MCF 10A (cell line): Measurements from ENCODE around the gene NAP1L4. TPM values are rescaled to one million over a fixed set of nuclear protein-coding genes. Genes with fewer than 3 reads are reported as not detected.
A peak's percentile ranks its signal among the peaks of the same experiment; 100 is the strongest.

Experiments
- BruUV-seq: library from RNA; stranded (reverse); fragments of 400-500 nt; replicated peaks from 2 replicates; lab custom pipeline; 2021; lab: Mats Ljungman, UMichigan
- CTCF ChIA-PET: fragments of 300-600 bp; sonication (Branson Sonifier 250); formaldehyde crosslinking; extraction: SDS; loops from one replicate; lab custom pipeline; 2021; ENCODE audit warnings: antibody characterized with exemption, inconsistent platforms; lab: Yijun Ruan, JAX
- POLR2A ChIA-PET: fragments of 300-600, 350-650 bp; sonication (Branson Sonifier 250); formaldehyde crosslinking; extraction: SDS; loops from one replicate; lab custom pipeline; 2020; ENCODE audit warnings: antibody characterized with exemption, inconsistent platforms; lab: Yijun Ruan, JAX
- DNase-seq: peaks from one replicate; pipeline ENCODE4 v3.0.0-alpha.2; 2018; ENCODE audit not compliant: unreplicated experiment
- H3K27ac Mint-ChIP-seq: one replicate; pipeline ENCODE4 v1.8.0; 2022; ENCODE audit warnings: mild to moderate bottlenecking, low read depth, mixed read lengths; ENCODE audit not compliant: unreplicated experiment
- H3K27me3 Mint-ChIP-seq: one replicate; pipeline ENCODE4 v1.8.0; 2022; ENCODE audit warnings: mixed read lengths; ENCODE audit not compliant: insufficient read depth, unreplicated experiment
- H3K36me3 Mint-ChIP-seq: one replicate; pipeline ENCODE4 v1.8.0; 2022; ENCODE audit warnings: mild to moderate bottlenecking, moderate library complexity, mixed read lengths; ENCODE audit not compliant: insufficient read depth, unreplicated experiment
- H3K4me1 Mint-ChIP-seq: one replicate; pipeline ENCODE4 v1.8.0; 2022; ENCODE audit warnings: mixed read lengths; ENCODE audit not compliant: insufficient read depth, unreplicated experiment
- H3K4me3 Mint-ChIP-seq: one replicate; pipeline ENCODE4 v1.8.0; 2022; ENCODE audit warnings: mild to moderate bottlenecking, moderate library complexity, mixed read lengths; ENCODE audit not compliant: unreplicated experiment
- H3K9me3 Mint-ChIP-seq: one replicate; pipeline ENCODE4 v1.8.0; 2022; ENCODE audit warnings: mixed read lengths; ENCODE audit not compliant: unreplicated experiment
- CTCF ChIP-seq: fragments of 200-600 bp; IDR thresholded peaks from one replicate; pipeline ENCODE4 v1.8.0; 2022; ENCODE audit warnings: antibody characterized with exemption, mild to moderate bottlenecking; ENCODE audit not compliant: unreplicated experiment
- intact Hi-C: fragments of 100-400 bp; cut with micrococcal nuclease; formaldehyde crosslinking; loops from 2 replicates; pipeline ENCODE4 v1.14.1; 2022
- total RNA-seq: library from RNA; stranded (reverse); gene quantifications from 2 replicates; pipeline ENCODE4 v1.2.3, GENCODE V29; 2022

The NAP1L4 gene
- total RNA-seq, 1 experiment from 2014 or later: 103 TPM

DNA sequence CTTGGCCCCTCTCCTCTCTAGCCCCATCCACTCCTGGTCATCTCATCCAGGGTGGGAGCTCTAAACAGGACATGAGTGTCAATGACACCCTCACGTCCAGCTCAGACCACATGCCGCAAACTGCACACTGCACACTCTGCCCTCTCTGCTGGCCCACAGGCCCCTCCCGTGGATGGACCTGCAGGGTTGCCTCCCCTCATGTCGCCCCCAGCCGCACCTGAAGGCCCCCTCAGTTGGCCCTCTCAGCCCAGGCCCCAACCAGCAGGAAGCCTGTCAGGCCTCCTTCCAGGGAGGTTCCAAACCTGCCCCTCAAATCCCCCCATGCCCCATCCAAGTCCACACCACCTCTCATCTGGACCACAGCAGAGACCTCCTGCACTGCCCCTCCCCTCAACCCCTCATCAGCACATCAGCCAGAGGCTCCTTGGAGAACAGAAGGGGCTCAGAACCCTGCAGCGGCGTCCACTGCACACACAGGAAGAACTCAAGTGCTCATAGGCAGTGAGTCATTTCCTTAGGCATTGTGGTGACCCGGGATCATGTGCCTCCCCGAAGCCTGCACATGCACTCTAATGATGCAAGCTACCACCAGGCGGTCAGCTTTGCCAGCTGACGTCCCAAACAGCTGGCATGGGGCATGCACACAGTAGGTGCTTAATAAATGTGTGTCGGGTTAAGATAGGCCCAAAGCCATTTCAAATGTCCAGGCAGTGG lies 93.6 kb downstream of the NAP1L4 start:
- ChIA-PET CTCF (interaction anchor here (0.6 to 1.4 kb wide), 5 partner anchors 11 to 517 kb away, joined by 3 to 6 read pairs (median 4); no protein-coding TSS in a partner anchor), POLR2A (interaction anchor here (0.9 to 1.0 kb wide), 2 partner anchors 31 to 35 kb away, joined by 3 to 4 read pairs; partner anchors contain the start of gene PHLDA2)
- peak; percentile 90 for DNase-seq
- Mint-ChIP-seq H3K27ac (peak overlapping the region; percentile 96), H3K36me3 (no peaks in the 10 kb centered on the region), H3K27me3 (no peaks in the 10 kb centered on the region), H3K4me3 (peak overlapping the region; percentile 68), H3K4me1 (peaks cover 34% of the 10 kb centered on the region), H3K9me3 (no peaks in the 10 kb centered on the region)
- intact Hi-C loops: no loop called here
- no peak for TF ChIP-seq CTCF
- no TSS peak for BruUV-seq

GRCh38 chr11:2897048-2897447 lies 95.1 kb downstream of the NAP1L4 start:
- H3K4me1 Mint-ChIP-seq: peaks cover 31% of the 10 kb centered on the region
- H3K36me3 Mint-ChIP-seq: no peaks in the 10 kb centered on the region
- no peak for DNase-seq
- POLR2A ChIA-PET: no interaction called here
- H3K27me3 Mint-ChIP-seq: no peaks in the 10 kb centered on the region
- BruUV-seq: no TSS peak
- H3K4me3 Mint-ChIP-seq: no peak overlapping the region
- CTCF ChIA-PET: interaction anchor here (13.1 kb wide), 1 partner anchor 362 kb away, joined by 443 read pairs; no protein-coding TSS in a partner anchor
- TF ChIP-seq CTCF: no peak
- H3K27ac Mint-ChIP-seq: no peak overlapping the region
- intact Hi-C loops: no loop called here
- no peaks in the 10 kb centered on the region for H3K9me3 Mint-ChIP-seq

DNA sequence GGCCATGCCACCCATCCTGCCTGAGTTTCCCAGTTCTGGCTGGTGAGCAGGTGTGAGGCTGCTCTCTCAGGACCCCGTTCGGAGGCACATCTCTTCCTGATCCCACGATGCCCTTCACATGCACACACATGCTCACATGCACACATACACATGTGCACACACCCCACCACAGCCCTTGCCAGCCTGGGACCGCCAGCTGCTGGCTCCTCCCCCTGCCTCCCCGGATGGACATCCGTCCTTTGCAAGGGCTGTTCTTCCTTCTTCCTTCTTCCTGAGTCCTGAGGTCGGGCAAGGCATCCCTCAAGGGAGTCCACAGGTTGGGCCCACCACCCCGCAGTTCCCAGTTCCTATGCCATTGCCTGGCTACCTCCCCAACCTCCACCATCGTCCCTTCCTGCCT lies 96.1 kb downstream of the NAP1L4 start:
- Mint-ChIP-seq H3K4me1 (peaks cover 33% of the 10 kb centered on the region), H3K9me3 (no peaks in the 10 kb centered on the region), H3K27ac (no peak overlapping the region), H3K36me3 (no peaks in the 10 kb centered on the region), H3K27me3 (no peaks in the 10 kb centered on the region), H3K4me3 (no peak overlapping the region)
- intact Hi-C loops: no loop called here
- ChIA-PET POLR2A (no interaction called here), CTCF (interaction anchor here (1.6 to 13.1 kb wide), 2 partner anchors 34 to 361 kb away, joined by 7 to 443 read pairs; no protein-coding TSS in a partner anchor)
- no peak for DNase-seq
- no TSS peak for BruUV-seq
- TF ChIP-seq CTCF: no peak

Other genes with a start within 250 kb of the NAP1L4 start
- gene CDKN1C, start 106.6 kb downstream of the NAP1L4 start, total RNA-seq: 5.7 and 6.9 TPM in 2 replicates
- gene PHLDA2, start 62.9 kb downstream of the NAP1L4 start, total RNA-seq: 118 and 135 TPM in 2 replicates
- gene CARS1, start 65.1 kb upstream of the NAP1L4 start, total RNA-seq: 144 and 150 TPM in 2 replicates
- gene OSBPL5, start 173.0 kb upstream of the NAP1L4 start, total RNA-seq: 85.7 and 115 TPM in 2 replicates
- gene MRGPRG, start 226.5 kb upstream of the NAP1L4 start, total RNA-seq: not detected in 2 replicates
- gene MRGPRE, start 240.1 kb upstream of the NAP1L4 start, total RNA-seq: not detected in 2 replicates